H9 (cell line): ENCODE results near the gene AQP2. TPM values are rescaled to one million over a fixed set of nuclear protein-coding genes. Genes with fewer than 3 reads are reported as not detected.

Experiments used
- DNase-seq: peaks from one replicate; pipeline ENCODE4 v3.0.0-alpha.2; 2017
- H2AFZ ChIP-seq: one replicate; pipeline ENCODE4 v1.6.1; 2013; ENCODE audit warnings: mild to moderate bottlenecking, low read length, control low read depth, moderate library complexity
- H2AK5ac ChIP-seq: 2 replicates; pipeline ENCODE4 v1.6.1; 2013; ENCODE audit warnings: low read length, control low read depth, mixed read lengths; ENCODE audit not compliant: insufficient read length
- H2BK120ac ChIP-seq: one replicate; pipeline ENCODE4 v1.6.1; 2013; ENCODE audit warnings: low read depth, mild to moderate bottlenecking, low read length, control low read depth, inconsistent platforms; ENCODE audit not compliant: poor library complexity, severe bottlenecking
- H2BK12ac ChIP-seq: 2 replicates; pipeline ENCODE4 v1.6.1; 2013; ENCODE audit warnings: low read length, control low read depth, mixed read lengths, low read depth; ENCODE audit not compliant: insufficient read length
- H2BK15ac ChIP-seq: 2 replicates; pipeline ENCODE4 v1.6.1; 2013; ENCODE audit warnings: low read depth, low read length, control low read depth
- H2BK20ac ChIP-seq: one replicate; pipeline ENCODE4 v1.6.1; 2013; ENCODE audit warnings: low read depth, mild to moderate bottlenecking, low read length, control low read depth, inconsistent platforms; ENCODE audit not compliant: poor library complexity, severe bottlenecking
- H2BK5ac ChIP-seq: 2 replicates; pipeline ENCODE4 v1.6.1; 2013; ENCODE audit warnings: low read length, control low read depth, mixed read lengths; ENCODE audit not compliant: insufficient read length
- H3K14ac ChIP-seq: 2 replicates; pipeline ENCODE4 v1.6.1; 2013; ENCODE audit warnings: low read length, control low read depth; ENCODE audit not compliant: insufficient read depth
- H3K18ac ChIP-seq: 2 replicates; pipeline ENCODE4 v1.6.1; 2013; ENCODE audit warnings: low read depth, mild to moderate bottlenecking, mixed read lengths, low read length, control low read depth; ENCODE audit not compliant: insufficient read length
- H3K23ac ChIP-seq: 2 replicates; pipeline ENCODE4 v1.6.1; 2013; ENCODE audit warnings: low read length, control low read depth, mixed read lengths, low read depth; ENCODE audit not compliant: insufficient read length
- H3K23me2 ChIP-seq: 2 replicates; pipeline ENCODE4 v1.6.1; 2013; ENCODE audit warnings: low read depth, mild to moderate bottlenecking, mixed read lengths, low read length, control low read depth; ENCODE audit not compliant: insufficient read length, poor library complexity, severe bottlenecking
- H3K27ac ChIP-seq: 2 replicates; pipeline ENCODE4 v1.5.1; 2013; ENCODE audit warnings: low read length, control low read depth, mixed read lengths, low read depth; ENCODE audit not compliant: insufficient read length
- H3K27me3 ChIP-seq: 2 replicates; pipeline ENCODE4 v1.6.1; 2013; ENCODE audit warnings: low read length, control low read depth, inconsistent platforms; ENCODE audit not compliant: insufficient read depth
- H3K4ac ChIP-seq: 2 replicates; pipeline ENCODE4 v1.6.1; 2013; ENCODE audit warnings: low read depth, mild to moderate bottlenecking, control low read depth, inconsistent platforms, low read length, moderate library complexity
- H3K4me1 ChIP-seq: 2 replicates; pipeline ENCODE4 v1.6.1; 2013; ENCODE audit warnings: low read length, control low read depth, inconsistent platforms; ENCODE audit not compliant: insufficient read depth
- H3K4me2 ChIP-seq: 2 replicates; pipeline ENCODE4 v1.6.1; 2013; ENCODE audit warnings: low read length, control low read depth, mixed read lengths; ENCODE audit not compliant: insufficient read length, insufficient read depth
- H3K56ac ChIP-seq: 2 replicates; pipeline ENCODE4 v1.6.1; 2013; ENCODE audit warnings: low read depth, mild to moderate bottlenecking, mixed read lengths, low read length, control low read depth; ENCODE audit not compliant: insufficient read length
- H3K79me1 ChIP-seq: 2 replicates; pipeline ENCODE4 v1.6.1; 2013; ENCODE audit warnings: low read depth, mild to moderate bottlenecking, moderate library complexity, low read length, control low read depth, inconsistent platforms; ENCODE audit not compliant: insufficient read depth, poor library complexity, severe bottlenecking
- H3K79me2 ChIP-seq: 2 replicates; pipeline ENCODE4 v1.6.1; 2013; ENCODE audit warnings: low read length, control low read depth, inconsistent platforms; ENCODE audit not compliant: insufficient read depth
- H3K9ac ChIP-seq: 2 replicates; pipeline ENCODE4 v1.6.1; 2013; ENCODE audit warnings: low read length, control low read depth, mixed read lengths; ENCODE audit not compliant: insufficient read length; ENCODE audit errors: extremely low read depth
- H3K9me3 ChIP-seq: one replicate; pipeline ENCODE4 v1.6.1; 2013; ENCODE audit warnings: low read depth, low read length, inconsistent platforms; ENCODE audit not compliant: control insufficient read depth
- H3T11ph ChIP-seq: one replicate; pipeline ENCODE4 v1.6.1; 2013; ENCODE audit warnings: mild to moderate bottlenecking, low read length, control low read depth, inconsistent platforms
- H4K20me1 ChIP-seq: one replicate; pipeline ENCODE4 v1.6.1; 2013; ENCODE audit not compliant: control insufficient read depth, insufficient read length, insufficient read depth
- H4K5ac ChIP-seq: 2 replicates; pipeline ENCODE4 v1.6.1; 2013; ENCODE audit warnings: low read depth, mild to moderate bottlenecking, mixed read lengths, low read length, control low read depth; ENCODE audit not compliant: insufficient read length
- H4K8ac ChIP-seq: replicated peaks from 2 replicates; pipeline ENCODE4 v1.6.1; 2013; ENCODE audit warnings: low read length, control low read depth, mixed read lengths, low read depth; ENCODE audit not compliant: insufficient read length
- H4K91ac ChIP-seq: 2 replicates; pipeline ENCODE4 v1.6.1; 2013; ENCODE audit warnings: low read depth, mild to moderate bottlenecking, moderate library complexity, mixed read lengths, low read length, control low read depth; ENCODE audit not compliant: insufficient read length
- H3K27ac Mint-ChIP-seq, 3 experiments: 2 replicates in 2 of 3; 3 replicates in 1 of 3; pipeline ENCODE4 v1.8.0; 2020 to 2021; ENCODE audit warnings: mixed read lengths in 3 of 3, mild to moderate bottlenecking in 1 of 3, moderate library complexity in 1 of 3
- H3K27me3 Mint-ChIP-seq: 2 replicates; pipeline ENCODE4 v1.8.0; 2021; ENCODE audit warnings: low read depth, mild to moderate bottlenecking, moderate library complexity, mixed read lengths
- H3K36me3 Mint-ChIP-seq, 3 experiments: 2 replicates in 2 of 3; 3 replicates in 1 of 3; pipeline ENCODE4 v1.8.0; 2020 to 2021; ENCODE audit warnings: low read depth in 3 of 3, mixed read lengths in 3 of 3; ENCODE audit not compliant: insufficient read depth in 1 of 3
- H3K4me1 Mint-ChIP-seq, 2 experiments: 2 replicates each; pipeline ENCODE4 v1.8.0; 2020; ENCODE audit warnings: mixed read lengths in 2 of 2
- H3K4me3 Mint-ChIP-seq, 2 experiments: 2 replicates in 1 of 2; 3 replicates in 1 of 2; pipeline ENCODE4 v1.8.0; 2020 to 2021; ENCODE audit warnings: mild to moderate bottlenecking in 2 of 2, mixed read lengths in 2 of 2, moderate library complexity in 1 of 2
- H3K9me3 Mint-ChIP-seq, 2 experiments: 2 replicates in 1 of 2; 3 replicates in 1 of 2; pipeline ENCODE4 v1.8.0; 2020; ENCODE audit warnings: mild to moderate bottlenecking in 2 of 2, mixed read lengths in 2 of 2, moderate library complexity in 1 of 2
- WGBS: extraction: QIAGEN DNeasy Blood & Tissue Kit; methylation state at CpG from one replicate; pipeline ENCODE4 v1.1.7; 2013; ENCODE audit warnings: missing lambda C conversion rate, low lambda C conversion rate, mixed read lengths; ENCODE audit not compliant: insufficient read length; ENCODE audit errors: extremely low coverage; 5-methylcytosine and 5-hydroxymethylcytosine counted together
- total RNA-seq: library from RNA; stranded (reverse); gene quantifications from 2 replicates; pipeline ENCODE4 v1.2.1, GENCODE V29; 2021
- TF ChIP-seq, protein P1 (sequence below): fragments of 200-600 bp; sonication (generic); conservative IDR thresholded peaks from 3 replicates; pipeline ENCODE4 v1.8.0; 2021; ENCODE audit warnings: antibody characterized with exemption, mild to moderate bottlenecking

Gene AQP2
- total RNA-seq, 1 experiment from 2014 or later: not detected

DNA sequence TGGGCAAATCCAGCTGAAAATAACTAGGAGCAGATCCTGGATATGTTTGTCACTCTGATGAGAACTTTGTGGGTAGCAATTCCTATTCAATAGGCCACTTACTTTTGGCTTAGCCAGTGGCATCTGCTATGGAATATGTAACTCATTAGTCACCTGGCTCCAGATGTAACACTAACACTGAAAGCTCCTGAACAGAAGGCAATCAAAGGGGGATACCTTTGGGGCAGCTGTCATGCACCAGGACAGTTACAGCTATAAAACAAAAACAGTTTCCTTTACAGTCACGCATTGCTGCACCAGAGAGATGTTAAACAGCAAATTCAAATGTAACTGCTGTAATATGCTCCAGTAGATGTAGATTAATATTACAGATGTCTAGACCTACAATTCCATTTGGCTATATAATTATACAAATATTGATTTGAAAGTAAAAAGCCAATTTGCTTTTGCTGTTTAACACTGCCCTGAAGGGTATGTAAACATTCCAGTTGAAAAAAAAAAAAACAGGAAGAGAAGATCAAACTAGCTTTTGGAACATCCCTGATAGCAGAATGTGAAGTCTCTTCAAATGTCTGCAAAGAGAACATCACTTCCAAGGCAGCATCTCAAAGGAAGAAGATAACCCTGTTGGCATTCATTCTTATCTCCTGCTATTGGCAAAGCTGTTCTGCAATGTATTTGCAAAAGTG lies 56.4 kb downstream of the AQP2 start:
- Histone ChIP-seq H2AFZ (no peak overlapping the region), H3K79me1 (peaks cover 3% of the 10 kb centered on the region), H4K8ac (no peak overlapping the region), H3K79me2 (no peaks in the 10 kb centered on the region), H3K4ac (no peak overlapping the region), H4K20me1 (no peaks in the 10 kb centered on the region), H3K27ac (no peak overlapping the region), H3K9me3 (no peaks in the 10 kb centered on the region), H2BK20ac (no peak overlapping the region), H3K27me3 (no peaks in the 10 kb centered on the region), H4K91ac (no peak overlapping the region), H3K23me2 (no peaks in the 10 kb centered on the region), H3K23ac (no peak overlapping the region), H3T11ph (no peak overlapping the region), H2AK5ac (no peak overlapping the region), H2BK120ac (no peak overlapping the region), H4K5ac (no peak overlapping the region), H3K4me2 (no peak overlapping the region), H3K18ac (no peak overlapping the region), H3K4me1 (no peaks in the 10 kb centered on the region), H2BK5ac (no peak overlapping the region), H3K56ac (no peak overlapping the region), H2BK12ac (no peak overlapping the region), H3K9ac (no peak overlapping the region), H3K14ac (no peak overlapping the region), H2BK15ac (no peak overlapping the region)
- Mint-ChIP-seq H3K9me3 (no peaks in the 10 kb centered on the region), H3K4me1 (no peaks in the 10 kb centered on the region), H3K27ac (no peak overlapping the region; a peak in 1 of 7 replicates), H3K36me3 (peaks cover 6 to 59% (median 51%) of the 10 kb centered on the region in 3 experiments; a peak in 6 of 7 replicates), H3K4me3 (no peak overlapping the region), H3K27me3 (no peaks in the 10 kb centered on the region)
- no CpG with 5 or more reads among the region's 1 CpG for WGBS
- TF ChIP-seq, protein P1, sequence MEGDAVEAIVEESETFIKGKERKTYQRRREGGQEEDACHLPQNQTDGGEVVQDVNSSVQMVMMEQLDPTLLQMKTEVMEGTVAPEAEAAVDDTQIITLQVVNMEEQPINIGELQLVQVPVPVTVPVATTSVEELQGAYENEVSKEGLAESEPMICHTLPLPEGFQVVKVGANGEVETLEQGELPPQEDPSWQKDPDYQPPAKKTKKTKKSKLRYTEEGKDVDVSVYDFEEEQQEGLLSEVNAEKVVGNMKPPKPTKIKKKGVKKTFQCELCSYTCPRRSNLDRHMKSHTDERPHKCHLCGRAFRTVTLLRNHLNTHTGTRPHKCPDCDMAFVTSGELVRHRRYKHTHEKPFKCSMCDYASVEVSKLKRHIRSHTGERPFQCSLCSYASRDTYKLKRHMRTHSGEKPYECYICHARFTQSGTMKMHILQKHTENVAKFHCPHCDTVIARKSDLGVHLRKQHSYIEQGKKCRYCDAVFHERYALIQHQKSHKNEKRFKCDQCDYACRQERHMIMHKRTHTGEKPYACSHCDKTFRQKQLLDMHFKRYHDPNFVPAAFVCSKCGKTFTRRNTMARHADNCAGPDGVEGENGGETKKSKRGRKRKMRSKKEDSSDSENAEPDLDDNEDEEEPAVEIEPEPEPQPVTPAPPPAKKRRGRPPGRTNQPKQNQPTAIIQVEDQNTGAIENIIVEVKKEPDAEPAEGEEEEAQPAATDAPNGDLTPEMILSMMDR: no peak
- no peak for DNase-seq

Other genes starting within 250 kb of the AQP2 start
- gene FMNL3, start 243.3 kb upstream of the AQP2 start, total RNA-seq: 20.5 and 22.8 TPM in 2 replicates
- 362 and 373 TPM in 2 replicates for gene TMBIM6, start 209.2 kb upstream of the AQP2 start, total RNA-seq
- 27.7 and 28.9 TPM in 2 replicates for gene NCKAP5L, start 122.3 kb upstream of the AQP2 start, total RNA-seq
- gene BCDIN3D, start 107.6 kb upstream of the AQP2 start, total RNA-seq: 3.3 and 3.5 TPM in 2 replicates
- 0.22 and 0.42 TPM in 2 replicates for gene FAIM2, start 46.8 kb upstream of the AQP2 start, total RNA-seq
- gene AQP5, start 11.1 kb downstream of the AQP2 start, total RNA-seq: 2.5 and 2.8 TPM in 2 replicates
- gene AQP6, start 22.2 kb downstream of the AQP2 start, total RNA-seq: 0.09 and 0.11 TPM in 2 replicates
- 60.8 and 64.8 TPM in 2 replicates for gene RACGAP1, start 74.8 kb downstream of the AQP2 start, total RNA-seq
- 3.9 and 4.0 TPM in 2 replicates for gene ASIC1, start 106.9 kb downstream of the AQP2 start, total RNA-seq
- gene SMARCD1, start 134.6 kb downstream of the AQP2 start, total RNA-seq: 142 and 152 TPM in 2 replicates
- 0.70 and 1.2 TPM in 2 replicates for gene GPD1, start 153.3 kb downstream of the AQP2 start, total RNA-seq
- 31.2 and 31.9 TPM in 2 replicates for gene COX14, start 161.5 kb downstream of the AQP2 start, total RNA-seq
- 62.5 and 68.8 TPM in 2 replicates for gene CERS5, start 216.6 kb downstream of the AQP2 start, total RNA-seq